ENCODE data around the gene UXS1.

Gene UXS1

DNA sequence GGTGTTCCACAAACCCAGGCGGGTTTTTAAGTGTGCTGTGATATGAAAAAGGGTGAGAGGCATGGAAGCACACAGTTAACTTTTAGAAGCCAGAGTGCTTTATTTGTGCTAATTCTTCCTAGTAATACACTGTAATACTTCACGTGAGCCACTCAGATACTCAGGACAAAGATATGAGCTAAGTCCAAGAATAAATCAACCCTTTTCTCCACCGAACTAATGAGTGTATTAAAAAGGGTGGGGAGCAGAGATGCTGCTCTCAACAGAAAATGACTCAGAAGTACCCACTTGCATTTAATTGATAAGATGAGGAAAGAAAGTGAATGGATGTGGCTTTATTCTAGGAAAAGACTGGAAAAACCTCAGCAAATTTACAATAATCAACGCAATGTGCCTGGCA is 79.9 kb downstream of the UXS1 start (continued):
- TF ChIP-seq POU6F1 (CRISPR knock-in tag; IDR thresholded peaks at IDR 0.05; ENCODE audit: borderline replicate concordance, low read depth) (no peak), CSDC2 (CRISPR knock-in tag; IDR thresholded peaks at IDR 0.05) (no peak), ESRRG (CRISPR knock-in tag; IDR thresholded peaks at IDR 0.05) (no peak), BACH2 (CRISPR knock-in tag; IDR thresholded peaks at IDR 0.05; ENCODE audit: borderline replicate concordance) (no peak), RARB (CRISPR knock-in tag; IDR thresholded peaks at IDR 0.05) (no peak), ZNF8 (CRISPR knock-in tag; IDR thresholded peaks at IDR 0.05) (no peak)

DNA sequence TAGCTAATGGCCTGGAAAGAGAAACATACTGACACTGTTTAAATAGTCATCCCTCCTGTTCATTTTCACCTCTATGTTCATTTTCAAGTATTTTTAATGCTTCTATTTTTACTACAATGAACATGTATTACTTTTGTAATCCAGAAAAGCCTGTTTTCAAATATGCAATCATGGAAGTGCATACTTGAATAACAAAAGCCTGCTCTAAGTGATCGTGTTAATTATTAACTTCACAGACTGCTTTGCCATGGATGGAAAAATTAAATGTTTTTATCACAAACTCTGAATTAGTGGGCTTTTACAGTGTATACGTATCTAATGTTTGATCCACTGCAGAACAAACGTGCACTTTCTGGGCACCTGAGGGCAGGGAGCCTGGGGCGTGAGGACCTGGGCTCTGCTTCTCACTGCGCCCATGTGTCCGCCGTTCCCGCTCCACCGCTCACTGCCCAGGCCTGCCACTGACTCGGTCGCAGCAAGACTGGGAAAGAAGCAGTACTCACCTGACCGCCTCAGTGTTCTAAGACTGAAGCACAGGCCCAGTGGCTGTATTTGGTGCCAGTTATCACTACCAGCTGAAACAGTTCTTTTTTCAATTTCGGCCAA is 80.6 kb downstream of the UXS1 start:
- TF ChIP-seq TSHZ2 (CRISPR knock-in tag; IDR thresholded peaks at IDR 0.05) = no peak
- TF ChIP-seq, protein P1, sequence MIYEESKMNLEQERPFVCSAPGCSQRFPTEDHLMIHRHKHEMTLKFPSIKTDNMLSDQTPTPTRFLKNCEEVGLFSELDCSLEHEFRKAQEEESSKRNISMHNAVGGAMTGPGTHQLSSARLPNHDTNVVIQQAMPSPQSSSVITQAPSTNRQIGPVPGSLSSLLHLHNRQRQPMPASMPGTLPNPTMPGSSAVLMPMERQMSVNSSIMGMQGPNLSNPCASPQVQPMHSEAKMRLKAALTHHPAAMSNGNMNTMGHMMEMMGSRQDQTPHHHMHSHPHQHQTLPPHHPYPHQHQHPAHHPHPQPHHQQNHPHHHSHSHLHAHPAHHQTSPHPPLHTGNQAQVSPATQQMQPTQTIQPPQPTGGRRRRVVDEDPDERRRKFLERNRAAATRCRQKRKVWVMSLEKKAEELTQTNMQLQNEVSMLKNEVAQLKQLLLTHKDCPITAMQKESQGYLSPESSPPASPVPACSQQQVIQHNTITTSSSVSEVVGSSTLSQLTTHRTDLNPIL (CRISPR knock-in tag; IDR thresholded peaks at IDR 0.05; ENCODE audit: low read depth) = no peak
- ATAC-seq = no peak

DNA sequence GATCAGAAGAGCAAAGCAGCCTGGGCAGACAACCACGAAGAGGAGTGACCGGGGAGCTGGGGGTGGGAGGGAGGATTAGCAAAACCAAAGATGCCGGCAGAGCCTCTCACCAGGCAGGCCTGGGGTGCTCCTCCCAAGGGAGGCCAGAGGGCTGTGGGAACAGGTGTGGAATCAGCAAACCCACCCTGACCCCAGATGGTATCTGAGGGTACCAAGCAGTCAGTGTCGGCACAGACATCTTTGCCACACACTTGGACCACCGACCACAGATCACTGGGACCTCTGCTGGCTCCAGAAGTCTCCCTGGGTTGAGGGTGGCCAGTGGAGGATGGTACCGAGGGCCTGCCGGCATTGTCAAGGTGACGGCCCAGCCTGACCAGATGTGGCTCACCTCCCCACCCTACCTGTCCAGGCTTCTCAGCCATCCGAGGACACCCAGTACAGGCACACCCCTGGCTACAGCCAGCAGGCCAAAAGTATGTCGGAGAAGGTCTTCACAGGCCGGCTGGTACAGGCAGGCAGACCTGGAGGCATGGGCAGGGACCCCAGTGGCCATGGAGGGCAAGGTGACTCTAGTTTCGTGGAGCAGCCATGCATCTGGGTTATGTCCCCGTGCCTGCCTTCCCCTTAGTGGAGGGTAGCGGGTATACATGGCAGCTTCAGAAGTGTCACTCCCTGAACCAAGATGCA is 82.1 kb downstream of the UXS1 start:
- no peak for ATAC-seq
- TF ChIP-seq CSRNP3 (CRISPR knock-in tag; IDR thresholded peaks at IDR 0.05) = no peak
- no peak for TF ChIP-seq BACH2 (CRISPR knock-in tag; IDR thresholded peaks at IDR 0.05; ENCODE audit: borderline replicate concordance)
- no peak for TF ChIP-seq ZFP30 (CRISPR knock-in tag; IDR thresholded peaks at IDR 0.05)
- TF ChIP-seq ZNF565 (CRISPR knock-in tag; conservative IDR thresholded peaks at IDR 0.05; ENCODE audit: low read depth) = no peak
- no peak for TF ChIP-seq ISL1 (CRISPR knock-in tag; IDR thresholded peaks at IDR 0.05)
- no peak for TF ChIP-seq TOX (CRISPR knock-in tag; IDR thresholded peaks at IDR 0.05; ENCODE audit: borderline replicate concordance)
- TF ChIP-seq, protein P1 (CRISPR knock-in tag; IDR thresholded peaks at IDR 0.05; ENCODE audit: low read depth) = no peak
- no peak for TF ChIP-seq PPARA (CRISPR knock-in tag; IDR thresholded peaks at IDR 0.05; ENCODE audit: borderline replicate concordance)
- no peak for TF ChIP-seq ESRRG (CRISPR knock-in tag; IDR thresholded peaks at IDR 0.05)
- no peak for TF ChIP-seq RARB (CRISPR knock-in tag; IDR thresholded peaks at IDR 0.05)
- no peak for TF ChIP-seq ZC3H10 (CRISPR knock-in tag; IDR thresholded peaks at IDR 0.05)
- TF ChIP-seq POU6F1 (CRISPR knock-in tag; IDR thresholded peaks at IDR 0.05; ENCODE audit: borderline replicate concordance, low read depth) = no peak
- TF ChIP-seq TSHZ2 (CRISPR knock-in tag; IDR thresholded peaks at IDR 0.05) = no peak
- TF ChIP-seq TCF4 (CRISPR knock-in tag; IDR thresholded peaks at IDR 0.05; ENCODE audit: borderline replicate concordance) = no peak

All from SK-N-SH treated with all-trans-retinoic acid at 6 μM for 48 hours (cell line).